GM12878 (cell line): ENCODE results near the gene SET. TPM values are rescaled to one million over a fixed set of nuclear protein-coding genes. Genes with fewer than 3 reads are reported as not detected.

Experiments used
- E2F8 ChIP-seq: fragments of 450-650 bp; IDR thresholded peaks from 2 replicates; pipeline ENCODE4 v1.6.1; 2018; ENCODE audit warnings: mild to moderate bottlenecking, low read depth, moderate library complexity; ENCODE audit not compliant: partially characterized antibody
- HDAC6 ChIP-seq: fragments of 200-600 bp; sonication (generic); IDR thresholded peaks from one replicate; pipeline ENCODE4 v1.8.0; 2017; ENCODE audit warnings: antibody characterized with exemption; ENCODE audit not compliant: unreplicated experiment
- HDGF ChIP-seq: fragments of 450-650 bp; IDR thresholded peaks from 2 replicates; pipeline ENCODE4 v1.6.1; 2016; ENCODE audit warnings: antibody characterized with exemption
- MXI1 ChIP-seq: fragments of 150-350 bp; IDR thresholded peaks from 2 replicates; pipeline ENCODE4 v1.6.1; 2011; ENCODE audit warnings: low read depth, mild to moderate bottlenecking, inconsistent platforms, low read length, improper control_type of control experiment
- NR2C1 ChIP-seq: fragments of 450-650 bp; IDR thresholded peaks from 2 replicates; pipeline ENCODE4 v1.6.1; 2017; ENCODE audit warnings: antibody characterized with exemption, mild to moderate bottlenecking, moderate library complexity
- TAF1 ChIP-seq: IDR thresholded peaks from 2 replicates; pipeline ENCODE4 v1.6.1; 2011; ENCODE audit warnings: mild to moderate bottlenecking, low read depth, low read length, borderline replicate concordance
- USF2 ChIP-seq: IDR thresholded peaks from 2 replicates; pipeline ENCODE4 v1.6.1; 2011; ENCODE audit warnings: low read depth, low read length, improper control_type of control experiment, borderline replicate concordance
- ZNF592 ChIP-seq: fragments of 450-650 bp; IDR thresholded peaks from 2 replicates; pipeline ENCODE4 v1.6.1; 2017; ENCODE audit warnings: mild to moderate bottlenecking, moderate library complexity
- polyA plus RNA-seq, 11 experiments: library from polyadenylated mRNA; depleted of rRNA in 4 of 11; unstranded in 6 of 11; stranded (reverse) in 5 of 11; fragments of >200 nt; fragmentation: Nextera tagmentation in 4 of 11; fragmentation: Illumina TruSeq in 1 of 11; extraction: Ambion mirVana in 4 of 11; extraction: Trizol in 1 of 11; gene quantifications; 1 replicate in 1 of 11; 2 replicates in 10 of 11; pipeline versions ENCODE4 v1.2.1 to v1.2.3, GENCODE V29; 2011 to 2016; ENCODE audit warnings: inconsistent platforms in 2 of 11, missing spikeins in 2 of 11, low read depth in 1 of 11
- total RNA-seq, 4 experiments: library from RNA; depleted of rRNA in 3 of 4; stranded (reverse); fragments of >200 nt in 3 of 4; fragmentation: Illumina TruSeq in 1 of 4; extraction: Trizol in 1 of 4; gene quantifications; 2 replicates each; pipeline versions ENCODE4 v1.2.1 to v1.2.3, GENCODE V29; 2013 to 2021
- TF ChIP-seq, protein P1 (sequence below): IDR thresholded peaks from 2 replicates; pipeline ENCODE4 v1.6.1; 2012; ENCODE audit warnings: low read depth, low read length, improper control_type of control experiment
- TF ChIP-seq, protein P2 (sequence below): IDR thresholded peaks from 2 replicates; pipeline ENCODE4 v1.6.1; 2012; ENCODE audit warnings: low read depth, low read length, improper control_type of control experiment
- TF ChIP-seq, protein P3 (sequence below): fragments of 450-650 bp; IDR thresholded peaks from 2 replicates; pipeline ENCODE4 v1.6.1; 2017; ENCODE audit warnings: mild to moderate bottlenecking, low read depth, inconsistent platforms; ENCODE audit not compliant: poor library complexity, severe bottlenecking

SET gene
- total and polyA plus RNA-seq, 10 of the 15 experiments (the other 5 are each of a cell fraction or from before 2014, with no cell fraction given) = 284 to 706 (median 445) TPM

DNA sequence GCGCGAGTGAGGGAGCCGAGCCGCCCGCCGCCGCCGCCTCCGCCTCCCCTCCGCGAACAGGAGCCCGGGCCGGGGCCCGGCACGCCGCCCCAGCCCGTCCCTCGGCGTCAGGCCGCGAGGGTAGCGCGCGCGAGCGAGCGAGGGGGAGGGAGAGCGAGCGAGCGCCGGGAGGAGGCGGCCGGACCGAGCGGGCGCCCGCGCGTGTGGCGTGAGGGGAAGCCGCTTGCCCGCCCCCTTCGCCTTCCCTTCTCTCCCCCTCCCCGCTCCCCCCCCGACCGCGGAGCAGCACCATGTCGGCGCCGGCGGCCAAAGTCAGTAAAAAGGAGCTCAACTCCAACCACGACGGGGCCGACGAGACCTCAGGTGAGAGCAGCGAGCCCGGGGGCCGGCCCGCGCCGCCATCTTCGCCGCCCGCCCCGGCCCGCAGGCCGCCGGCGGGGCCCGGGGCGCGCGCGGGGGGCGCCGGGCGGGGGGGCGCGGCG lies 312 bp downstream of the SET start (continued):
- no peak for TF ChIP-seq HDAC6
- 0 out of 2 replicates have a peak, but pooled peaks have one; percentile 4 for TF ChIP-seq MXI1
- no peak for TF ChIP-seq ZNF592
- no peak for TF ChIP-seq E2F8
- TF ChIP-seq, protein P1, sequence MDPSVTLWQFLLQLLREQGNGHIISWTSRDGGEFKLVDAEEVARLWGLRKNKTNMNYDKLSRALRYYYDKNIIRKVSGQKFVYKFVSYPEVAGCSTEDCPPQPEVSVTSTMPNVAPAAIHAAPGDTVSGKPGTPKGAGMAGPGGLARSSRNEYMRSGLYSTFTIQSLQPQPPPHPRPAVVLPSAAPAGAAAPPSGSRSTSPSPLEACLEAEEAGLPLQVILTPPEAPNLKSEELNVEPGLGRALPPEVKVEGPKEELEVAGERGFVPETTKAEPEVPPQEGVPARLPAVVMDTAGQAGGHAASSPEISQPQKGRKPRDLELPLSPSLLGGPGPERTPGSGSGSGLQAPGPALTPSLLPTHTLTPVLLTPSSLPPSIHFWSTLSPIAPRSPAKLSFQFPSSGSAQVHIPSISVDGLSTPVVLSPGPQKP = no peak
- TF ChIP-seq HDGF = no peak
- TF ChIP-seq, protein P2, sequence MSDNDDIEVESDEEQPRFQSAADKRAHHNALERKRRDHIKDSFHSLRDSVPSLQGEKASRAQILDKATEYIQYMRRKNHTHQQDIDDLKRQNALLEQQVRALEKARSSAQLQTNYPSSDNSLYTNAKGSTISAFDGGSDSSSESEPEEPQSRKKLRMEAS = no peak
- no peak for TF ChIP-seq NR2C1
- no peak for TF ChIP-seq TAF1
- TF ChIP-seq USF2 = no peak
- TF ChIP-seq, protein P3, sequence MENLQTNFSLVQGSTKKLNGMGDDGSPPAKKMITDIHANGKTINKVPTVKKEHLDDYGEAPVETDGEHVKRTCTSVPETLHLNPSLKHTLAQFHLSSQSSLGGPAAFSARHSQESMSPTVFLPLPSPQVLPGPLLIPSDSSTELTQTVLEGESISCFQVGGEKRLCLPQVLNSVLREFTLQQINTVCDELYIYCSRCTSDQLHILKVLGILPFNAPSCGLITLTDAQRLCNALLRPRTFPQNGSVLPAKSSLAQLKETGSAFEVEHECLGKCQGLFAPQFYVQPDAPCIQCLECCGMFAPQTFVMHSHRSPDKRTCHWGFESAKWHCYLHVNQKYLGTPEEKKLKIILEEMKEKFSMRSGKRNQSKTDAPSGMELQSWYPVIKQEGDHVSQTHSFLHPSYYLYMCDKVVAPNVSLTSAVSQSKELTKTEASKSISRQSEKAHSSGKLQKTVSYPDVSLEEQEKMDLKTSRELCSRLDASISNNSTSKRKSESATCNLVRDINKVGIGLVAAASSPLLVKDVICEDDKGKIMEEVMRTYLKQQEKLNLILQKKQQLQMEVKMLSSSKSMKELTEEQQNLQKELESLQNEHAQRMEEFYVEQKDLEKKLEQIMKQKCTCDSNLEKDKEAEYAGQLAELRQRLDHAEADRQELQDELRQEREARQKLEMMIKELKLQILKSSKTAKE = no peak
